Metanephros (tissue), 1 donor: ENCODE data around the gene MRPS21. TPM values are rescaled to one million over a fixed set of nuclear protein-coding genes. Genes with fewer than 3 reads are reported as not detected.

ENCODE experiments used
- total RNA-seq: library from RNA; depleted of rRNA; stranded (reverse); fragments of >200 nt; gene quantifications from one replicate; pipeline ENCODE4 v1.2.3, GENCODE V29; 2014

Gene MRPS21
- total RNA-seq: 40.4 TPM

DNA sequence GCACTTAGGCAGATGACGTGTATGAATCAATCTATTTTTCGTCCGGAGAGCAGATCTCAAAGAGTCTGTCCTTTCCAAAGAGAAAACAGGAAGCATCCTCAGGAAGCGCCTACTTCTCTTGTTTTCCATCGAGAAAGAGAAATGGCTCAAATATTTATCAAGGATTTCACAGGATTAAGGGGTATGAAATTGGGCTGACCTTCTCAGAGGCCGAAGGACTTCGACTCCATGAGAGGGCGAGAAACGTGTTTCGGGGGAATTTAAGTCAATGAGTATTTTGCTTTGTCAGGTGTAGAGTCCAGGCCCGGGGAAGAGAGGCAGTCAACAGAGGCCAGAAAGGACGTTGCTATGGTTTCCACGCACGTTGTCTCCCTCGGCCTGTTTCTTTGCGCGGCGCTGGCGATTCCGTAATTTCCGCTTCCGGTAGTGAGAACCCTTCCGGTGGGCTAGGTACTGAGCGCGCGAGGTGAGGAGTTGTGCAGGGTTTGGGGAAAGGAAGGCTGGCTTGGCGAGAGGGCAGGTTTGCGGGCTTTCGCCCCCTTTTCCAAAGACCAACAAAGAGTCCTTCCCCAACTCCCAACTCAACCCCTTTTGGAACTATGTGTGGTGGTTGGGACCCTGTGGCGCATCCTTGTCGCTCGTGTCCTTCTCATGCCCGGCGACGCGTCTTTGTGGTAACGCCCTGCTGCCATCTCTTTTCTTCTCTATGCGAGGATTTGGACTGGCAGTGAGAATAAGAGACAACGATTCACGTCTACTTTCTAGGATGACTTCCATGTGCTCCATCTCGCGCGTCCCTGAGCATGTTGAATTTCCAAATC is at the start of gene MRPS21:
MRPS21 (plus strand) TSS at position 429 of the 821 bp plus-strand sequence. CDS start 506 bp downstream, outside the sequence.

GRCh38 chr1:150257624-150258585 is 35.8 kb upstream of the MRPS21 start, which contains the start of gene CA14:
Gene CA14 (plus strand): TSS chr1:150257774. CDS start chr1:150258129, 355 bp downstream.

GRCh38 chr1:150268705-150269403 is 24.8 kb upstream of the MRPS21 start, which contains the start of gene APH1A:
Gene APH1A (minus strand): TSS chr1:150269016. CDS start chr1:150268810, 206 bp downstream.

DNA sequence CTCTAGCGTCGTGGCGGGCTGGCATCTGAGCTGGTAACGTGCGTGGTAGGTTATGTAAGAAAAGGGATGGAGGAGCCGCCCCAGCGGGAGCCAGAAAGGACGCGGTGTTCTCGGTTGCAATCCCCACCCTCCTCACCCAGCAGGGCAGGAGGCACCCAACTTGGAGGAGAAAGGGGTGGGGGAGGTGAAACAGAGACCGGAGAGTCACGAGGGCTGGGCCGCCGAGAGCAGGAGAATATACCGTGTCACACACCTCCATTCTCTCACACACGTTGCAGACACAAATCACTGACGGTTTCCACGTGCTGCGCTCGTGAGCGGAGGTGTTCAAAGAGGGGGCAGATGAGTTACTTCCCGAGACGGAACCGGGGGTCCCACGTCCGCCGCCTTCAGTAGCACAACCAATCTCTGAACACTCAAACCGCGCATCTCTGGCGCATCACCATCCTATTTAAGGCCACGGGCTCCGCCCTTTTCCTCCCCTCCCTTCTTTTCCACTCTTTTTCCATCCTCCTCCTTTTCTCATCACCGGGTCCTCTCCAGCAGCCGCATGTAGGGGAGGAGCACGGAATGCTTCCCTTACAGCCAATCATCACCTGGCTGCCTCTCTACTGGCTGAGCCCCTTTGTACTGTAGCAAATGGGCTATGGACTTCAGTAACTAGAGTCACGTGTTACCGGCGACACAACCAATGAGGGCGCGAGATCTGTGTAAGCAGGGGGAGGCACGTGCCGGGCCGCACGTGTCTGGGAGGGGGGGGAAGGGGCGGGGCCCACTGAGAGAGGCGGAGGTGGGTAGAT is 11.7 kb upstream of the MRPS21 start, which contains the start of gene CIART:
CIART (plus strand) TSS at position 797 of the 800 bp plus-strand sequence. CDS start 714 bp downstream, outside the sequence.

Other genes starting within 250 kb of the MRPS21 start
- 46.2 TPM for gene VPS45, start 226.1 kb upstream of the MRPS21 start, total RNA-seq
- gene PLEKHO1, start 143.9 kb upstream of the MRPS21 start, total RNA-seq: 44.3 TPM
- 34.7 TPM for gene ANP32E, start 57.7 kb upstream of the MRPS21 start, total RNA-seq
- gene CA14, start 36.1 kb upstream of the MRPS21 start, total RNA-seq: 2.3 TPM
- gene APH1A, start 24.8 kb upstream of the MRPS21 start, total RNA-seq: 83.3 TPM
- 23.9 TPM for gene C1orf54, start 21.1 kb upstream of the MRPS21 start, total RNA-seq
- 3.2 TPM for gene CIART, start 11.3 kb upstream of the MRPS21 start, total RNA-seq
- 48.1 TPM for gene PRPF3, start 27.7 kb downstream of the MRPS21 start, total RNA-seq
- gene RPRD2, start 70.3 kb downstream of the MRPS21 start, total RNA-seq: 21.1 TPM
- 25.6 TPM for gene TARS2, start 193.6 kb downstream of the MRPS21 start, total RNA-seq
- 5.4 TPM for gene ECM1, start 214.2 kb downstream of the MRPS21 start, total RNA-seq
- gene FALEC, start 221.9 kb downstream of the MRPS21 start, total RNA-seq: not detected